Hippocampal formation (tissue), 2 donors: ENCODE results near the gene LARP1B.
"Not testable (repeated sequence)": the region's sequence is repeated elsewhere in the genome, so short reads cannot be mapped to it uniquely, and the experiment has no call there.

Source experiments
- DNase-seq, 2 donors: peaks; one replicate each; lab custom pipeline; 2025; lab: John Stamatoyannopoulos, UW

LARP1B gene

DNA sequence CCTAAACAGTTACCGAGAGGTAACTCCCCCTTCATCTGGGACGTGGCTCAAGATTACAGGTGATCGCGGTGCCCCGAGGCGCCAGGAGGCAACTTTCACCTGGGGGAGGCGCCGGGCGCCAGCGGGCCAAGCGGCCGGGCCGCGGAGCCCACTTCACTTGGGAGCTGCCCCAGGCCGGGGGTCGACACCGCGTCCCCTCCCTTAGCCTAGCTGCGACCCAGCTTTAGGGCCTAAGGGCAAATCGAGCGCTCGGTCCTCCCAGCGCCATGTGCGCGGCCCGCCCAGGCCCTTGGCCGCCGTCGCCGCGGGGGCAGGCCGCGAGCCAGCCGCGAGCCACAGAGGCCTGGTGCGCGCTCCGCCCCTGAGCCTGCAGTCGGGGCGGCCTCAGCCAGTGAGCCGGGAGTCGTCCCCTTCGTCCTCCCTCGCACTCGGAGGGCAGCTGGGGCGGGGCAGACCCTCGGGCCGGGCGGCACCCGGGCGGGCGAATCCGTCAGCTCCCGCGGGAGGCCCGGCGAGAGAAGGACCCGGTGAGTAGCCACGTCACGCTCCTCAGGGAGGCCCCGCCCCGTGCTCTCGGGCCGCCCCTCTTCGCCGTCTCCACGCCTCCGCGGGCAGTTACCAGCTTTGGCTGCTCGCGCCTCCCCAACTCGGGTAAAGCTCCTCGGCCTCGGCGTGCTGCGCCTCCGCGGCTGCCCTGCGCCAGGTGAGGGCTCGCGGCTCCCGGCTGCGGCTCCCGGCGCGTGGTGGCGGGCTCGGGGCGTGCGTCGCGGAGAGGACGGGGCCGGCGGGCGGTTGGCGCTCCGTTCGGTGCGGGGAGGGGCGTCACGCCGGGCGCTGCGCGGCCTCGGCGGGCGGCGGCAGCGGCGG, at the start of gene LARP1B:
LARP1B (plus strand) TSS at position 614 of the 867 bp plus-strand sequence. CDS start 13,640 bp downstream, outside the sequence.
- peak; percentile 90 to 93 for DNase-seq

DNA sequence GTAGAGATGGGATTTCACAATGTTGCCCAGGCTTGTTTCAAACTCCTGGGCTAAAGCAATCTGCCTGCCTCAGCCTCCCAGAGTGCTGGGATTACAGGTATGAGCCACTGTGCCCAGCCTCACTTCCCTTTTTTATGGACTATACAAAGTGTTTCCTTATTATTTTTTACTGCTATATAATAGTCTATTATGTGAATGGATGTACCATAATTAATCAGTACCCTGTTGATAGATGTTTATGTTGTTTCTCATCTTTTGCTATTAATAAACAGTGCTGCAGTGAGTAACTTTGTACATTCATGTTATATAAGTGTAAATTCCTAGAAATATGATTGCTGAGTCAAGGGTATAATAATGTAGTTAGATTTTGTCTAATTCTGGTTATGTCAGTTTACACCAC, 35.8 kb upstream of the LARP1B start:
- no peak for DNase-seq

DNA sequence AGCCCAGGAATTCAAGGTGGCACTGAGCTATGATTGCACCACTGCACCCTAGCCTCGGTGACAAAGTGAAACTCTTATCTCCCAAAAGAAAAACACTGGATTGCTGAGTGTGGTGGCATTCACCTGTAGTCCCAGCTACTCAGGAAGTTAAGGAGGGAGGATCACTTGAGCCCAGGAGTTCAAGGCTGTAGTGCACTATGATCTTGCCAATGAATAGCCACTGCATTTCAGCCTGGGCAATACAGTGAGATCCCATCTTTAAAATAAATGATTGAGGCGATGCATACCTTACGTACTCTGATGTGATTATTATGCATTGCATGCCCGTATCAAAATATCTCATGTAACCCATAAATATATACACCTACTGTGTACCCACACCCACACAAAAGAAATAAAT, 31.2 kb upstream of the LARP1B start:
- no peak for DNase-seq

DNA sequence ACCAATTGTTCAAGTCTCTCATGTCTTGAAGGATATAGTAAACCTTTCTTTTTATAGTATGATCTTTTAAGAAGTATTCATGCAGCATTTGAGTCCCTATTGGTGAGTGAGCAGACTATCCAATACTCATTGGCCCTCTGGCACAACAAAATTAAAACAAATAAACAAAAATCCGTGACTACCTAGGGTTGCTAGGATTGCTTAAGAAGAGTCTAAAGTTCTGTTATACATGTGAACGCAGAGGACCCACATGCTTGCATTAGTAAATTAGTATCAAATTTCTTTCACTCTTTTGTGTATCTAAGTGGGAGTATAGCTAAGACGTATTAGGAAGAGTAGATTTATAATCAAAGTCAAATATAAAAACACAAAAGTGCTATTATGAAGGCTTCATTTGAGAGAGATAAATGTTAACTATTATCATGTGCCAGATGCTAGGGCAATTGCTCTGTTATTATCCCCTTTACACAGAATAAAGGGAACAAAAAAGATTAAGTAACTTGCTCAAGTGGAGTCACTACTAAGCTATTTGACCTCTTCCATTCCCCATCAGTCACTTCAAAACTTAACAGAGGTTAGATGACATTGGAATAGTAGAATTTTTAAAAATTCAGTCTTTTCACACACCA, 29.2 kb upstream of the LARP1B start:
- no peak for DNase-seq

DNA sequence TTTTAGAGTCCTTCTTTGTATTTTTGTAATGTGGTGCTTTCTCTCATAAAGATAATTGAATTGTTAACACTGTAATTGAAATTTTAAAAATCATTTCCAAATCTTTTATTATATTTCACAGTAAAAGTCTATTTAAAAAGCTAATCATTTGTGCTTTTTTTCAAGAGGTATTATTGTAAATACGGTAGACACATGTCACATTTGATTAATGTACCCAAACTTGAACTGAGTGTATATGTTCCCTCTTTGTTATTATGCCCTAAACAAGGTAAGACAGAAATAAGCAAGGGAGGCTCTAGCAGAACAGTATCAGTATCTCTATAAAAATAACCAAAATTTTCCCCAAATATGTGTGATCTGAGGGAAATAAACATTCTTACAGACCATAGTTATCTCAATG, 21.5 kb upstream of the LARP1B start:
- DNase-seq: no peak

DNA sequence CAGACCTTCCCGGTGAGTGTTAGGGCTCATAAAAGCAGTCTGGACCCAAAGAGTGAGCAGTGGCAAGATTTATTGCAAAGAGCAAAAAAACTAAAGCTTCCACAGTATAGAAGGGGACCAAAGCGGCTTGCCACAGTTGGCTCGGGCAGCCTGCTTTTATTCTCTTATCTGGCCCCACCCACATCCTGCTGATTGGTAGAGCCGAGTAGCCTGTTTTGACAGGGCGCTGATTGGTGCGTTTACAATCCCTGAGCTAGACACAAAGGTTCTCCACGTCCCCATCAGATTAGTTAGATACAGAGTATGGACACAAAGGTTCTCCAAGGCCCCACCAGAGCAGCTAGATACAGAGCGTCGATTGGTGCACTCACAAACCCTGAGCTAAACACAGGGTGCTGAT, 14.1 kb upstream of the LARP1B start:
- DNase-seq: not testable (repeated sequence)

DNA sequence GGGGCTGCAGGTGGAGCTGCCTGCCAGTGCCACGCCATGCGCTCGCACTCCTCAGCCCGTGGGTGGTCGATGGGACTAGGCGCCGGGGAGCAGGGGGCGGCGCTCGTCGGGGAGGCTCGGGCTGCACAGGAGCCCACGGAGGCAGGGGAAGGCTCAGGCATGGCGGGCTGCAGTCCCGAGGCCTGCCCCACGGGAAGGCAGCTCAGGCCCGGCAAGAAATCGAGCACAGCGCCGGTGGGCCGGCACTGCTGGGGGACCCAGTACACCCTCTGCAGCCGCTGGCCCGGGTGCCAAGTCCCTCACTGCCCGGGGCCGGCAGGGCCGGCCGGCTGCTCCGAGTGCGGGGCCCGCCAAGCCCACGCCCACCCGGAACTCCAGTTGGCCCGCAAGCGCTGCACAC, 13.6 kb upstream of the LARP1B start:
- DNase-seq: not testable (repeated sequence)

DNA sequence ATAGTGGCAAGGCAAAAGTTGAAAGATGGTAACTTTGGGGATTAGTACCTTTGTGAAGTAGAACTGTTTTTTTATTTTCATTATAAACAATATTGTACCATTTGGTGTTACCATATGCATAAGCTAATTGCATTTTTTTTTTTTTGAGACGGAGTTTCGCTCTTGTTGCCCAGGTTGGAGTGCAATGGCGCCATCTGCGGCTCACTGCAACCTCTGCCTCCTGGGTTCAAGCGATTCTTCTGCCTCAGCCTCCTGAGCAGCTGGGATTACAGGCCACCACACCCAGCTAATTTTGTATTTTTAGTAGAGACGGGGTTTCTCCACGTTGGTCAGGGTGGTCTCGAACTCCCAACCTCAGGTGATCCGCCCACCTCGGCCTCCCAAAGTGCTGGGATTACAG, 9.9 kb upstream of the LARP1B start:
- DNase-seq: not testable (repeated sequence)

DNA sequence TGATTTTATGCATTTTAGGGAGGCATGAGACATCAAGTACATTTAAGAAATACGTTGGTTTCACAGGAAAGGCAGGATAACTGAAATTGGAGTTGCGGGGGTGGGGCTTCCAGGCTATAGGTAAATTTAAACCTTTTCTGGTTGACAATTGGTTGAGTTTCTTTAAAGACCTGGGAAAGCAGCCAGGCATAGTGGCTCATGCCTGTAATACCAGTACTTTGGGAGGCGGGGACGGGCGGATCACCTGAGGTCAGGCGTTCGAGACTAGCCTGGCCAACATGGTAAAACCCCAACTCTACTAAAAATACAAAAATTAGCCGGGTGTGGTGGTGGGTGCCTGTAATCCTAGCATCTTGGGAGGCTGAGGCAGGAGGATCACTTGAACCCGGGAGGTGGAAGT, 6.2 kb upstream of the LARP1B start:
- DNase-seq: not testable (repeated sequence)

DNA sequence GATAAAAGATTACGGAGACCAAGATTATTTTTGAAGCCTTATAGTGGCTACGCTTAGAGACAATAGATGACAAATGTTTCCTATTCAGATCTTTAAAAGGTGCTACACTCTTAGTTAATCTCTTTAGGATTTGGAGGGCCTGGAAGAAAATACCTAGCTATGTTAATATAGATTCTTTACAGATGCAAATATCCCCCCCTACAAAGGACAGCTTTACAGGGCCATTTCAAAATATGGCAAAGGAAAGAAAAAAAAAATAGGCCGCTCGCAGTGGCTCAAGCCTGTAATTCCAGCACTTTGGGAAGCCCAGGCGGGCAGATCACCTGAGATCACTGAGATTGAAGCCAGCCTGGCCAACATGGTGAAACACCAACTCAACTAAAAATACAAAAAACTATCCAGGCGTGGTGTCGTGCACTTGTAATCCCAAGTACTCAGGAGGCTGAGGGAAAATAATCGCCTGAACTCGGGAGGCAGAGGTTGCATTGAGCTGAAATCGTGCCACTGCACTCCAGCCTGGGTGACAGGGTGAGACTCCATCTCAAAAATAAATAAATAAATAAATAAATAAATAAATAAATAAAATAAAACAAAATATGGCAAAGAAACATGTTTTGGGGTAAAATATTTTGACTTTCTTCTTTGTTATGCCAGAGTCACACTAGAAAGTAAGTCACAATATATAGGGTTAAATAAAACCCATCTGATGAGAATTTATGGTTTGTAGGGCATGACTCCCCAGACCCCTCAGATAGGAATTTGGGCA, 5.5 kb upstream of the LARP1B start:
- not testable (repeated sequence) for DNase-seq

DNA sequence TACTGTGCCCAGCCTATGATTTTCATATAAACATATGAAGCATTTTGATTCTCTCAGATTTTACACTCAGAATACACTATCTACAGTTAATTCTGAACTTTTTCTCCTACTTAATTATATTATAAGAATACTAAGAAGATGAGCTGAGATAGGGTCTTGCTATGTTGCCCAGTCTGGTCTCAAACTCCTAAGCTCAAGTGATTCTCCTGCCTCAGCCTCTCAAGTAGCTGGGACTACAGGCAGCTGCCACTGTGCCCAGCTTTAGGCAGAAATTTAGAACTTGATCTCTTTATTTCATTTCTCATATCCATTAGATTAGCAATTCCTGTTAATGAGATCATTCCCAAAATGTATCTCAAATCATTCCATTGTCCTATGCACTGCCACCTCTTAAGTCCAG, 4.7 kb upstream of the LARP1B start:
- no peak for DNase-seq

DNA sequence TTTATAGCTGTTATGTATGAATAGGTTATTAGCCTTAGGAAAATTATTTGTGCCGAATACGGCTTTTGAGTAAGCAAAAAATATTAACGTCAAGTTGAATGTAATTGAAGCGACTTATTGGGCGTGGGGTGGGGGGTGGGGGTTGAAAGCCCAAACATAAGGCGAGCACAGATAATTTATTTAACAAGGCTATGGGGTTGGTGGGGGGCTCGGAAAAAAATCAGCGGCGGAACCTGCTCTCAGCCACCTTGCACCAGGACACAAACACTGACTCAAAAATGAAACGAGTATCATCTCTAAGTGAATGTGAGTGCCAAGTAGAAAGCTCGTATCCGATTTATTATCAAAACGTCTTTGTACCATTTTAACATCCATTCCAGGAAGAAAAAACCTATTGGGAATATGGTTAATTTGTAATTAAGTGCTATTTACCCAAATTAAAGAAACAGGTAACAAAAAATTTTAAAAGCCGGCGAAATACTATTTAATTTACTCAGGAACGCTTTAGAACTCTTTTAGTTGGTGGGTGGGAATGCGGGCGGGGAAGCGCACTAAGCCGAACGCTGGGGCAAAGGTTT, 902 bp upstream of the LARP1B start:
- no peak for DNase-seq

DNA sequence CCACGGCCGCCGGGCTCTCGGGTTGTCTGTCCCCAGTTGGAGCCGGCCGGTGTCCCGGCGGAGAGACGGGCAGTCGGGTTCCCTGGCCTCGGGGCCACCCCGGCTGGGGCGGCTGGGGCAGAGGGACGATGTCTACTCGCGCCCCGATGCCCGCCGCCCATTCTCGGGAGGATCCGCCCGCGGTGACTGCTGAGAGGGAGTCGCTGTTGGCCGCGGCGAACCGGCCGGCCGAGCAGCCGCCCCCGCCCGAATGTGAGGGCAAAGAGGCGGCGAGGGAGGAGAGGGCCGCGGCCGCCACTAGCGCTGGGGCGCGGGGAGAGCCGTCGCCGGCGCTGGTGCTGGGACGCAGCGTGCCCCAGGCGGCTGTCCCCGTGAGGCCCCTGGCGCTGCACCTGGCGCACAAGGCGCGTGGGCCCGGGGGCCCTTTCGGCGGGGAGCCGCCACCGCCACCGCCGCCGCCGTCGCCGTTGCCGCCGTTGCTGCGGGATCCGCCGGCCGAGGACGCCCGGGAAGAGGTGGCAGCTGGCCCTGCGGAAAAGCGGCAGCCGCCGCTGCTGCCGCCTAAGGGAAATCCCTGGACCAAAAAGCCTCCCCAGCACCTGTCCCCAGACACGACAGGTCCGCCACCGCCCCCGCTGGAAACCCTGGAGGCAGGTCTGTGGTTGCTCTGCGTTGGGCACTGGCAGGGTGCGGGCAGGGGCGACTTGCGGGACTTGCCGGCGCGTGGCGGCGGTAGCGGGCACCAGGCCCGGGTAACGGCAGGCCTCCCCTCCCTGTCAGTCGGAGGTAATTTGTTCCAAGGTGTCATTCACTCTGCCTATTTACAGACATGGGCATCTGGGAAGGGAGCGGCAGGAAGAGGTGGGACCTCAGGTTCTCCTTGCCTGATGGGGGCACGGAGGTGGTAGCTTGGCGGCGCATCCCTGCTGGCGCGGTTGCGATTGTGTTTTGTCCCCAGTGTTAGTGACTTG, 739 bp downstream of the LARP1B start:
- DNase-seq: peak; percentile 8 to 70

DNA sequence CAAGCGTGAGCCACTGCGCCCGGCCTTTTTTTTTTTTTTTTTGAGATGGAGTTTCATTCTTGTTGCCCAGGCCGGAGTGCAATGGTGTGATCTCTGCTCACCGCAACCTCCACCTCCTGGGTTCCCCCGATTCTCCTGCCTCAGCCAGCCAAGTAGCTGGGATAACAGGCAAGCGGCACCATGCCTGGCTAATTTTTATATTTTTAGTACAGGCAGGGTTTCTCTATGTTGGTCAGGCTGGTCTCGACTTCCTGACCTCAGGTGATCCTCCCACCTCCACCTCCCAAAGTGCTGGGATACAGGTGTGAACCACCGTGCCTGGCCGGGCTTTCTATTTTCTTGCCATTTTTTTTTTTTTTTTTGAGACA, 5.3 kb downstream of the LARP1B start:
- not testable (repeated sequence) for DNase-seq

DNA sequence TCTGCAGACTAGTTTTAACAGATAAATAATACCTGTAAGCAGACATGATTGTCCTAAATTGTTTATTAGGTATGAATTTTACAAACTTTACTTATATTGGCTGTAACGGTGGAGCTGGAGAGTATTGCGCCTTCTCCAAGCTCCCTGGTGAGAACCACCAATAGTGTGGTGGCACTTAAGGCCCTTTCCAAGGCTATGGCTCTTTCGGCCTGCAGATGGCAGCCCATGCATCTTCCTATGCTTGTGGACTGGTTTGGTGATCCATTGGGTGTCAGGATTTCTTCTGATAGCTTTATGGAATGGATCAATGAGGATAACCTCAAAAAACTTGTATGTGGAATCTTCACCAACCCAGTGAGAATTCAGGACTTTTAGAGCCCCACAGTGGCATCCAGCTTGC, 7.8 kb downstream of the LARP1B start:
- DNase-seq: no peak

DNA sequence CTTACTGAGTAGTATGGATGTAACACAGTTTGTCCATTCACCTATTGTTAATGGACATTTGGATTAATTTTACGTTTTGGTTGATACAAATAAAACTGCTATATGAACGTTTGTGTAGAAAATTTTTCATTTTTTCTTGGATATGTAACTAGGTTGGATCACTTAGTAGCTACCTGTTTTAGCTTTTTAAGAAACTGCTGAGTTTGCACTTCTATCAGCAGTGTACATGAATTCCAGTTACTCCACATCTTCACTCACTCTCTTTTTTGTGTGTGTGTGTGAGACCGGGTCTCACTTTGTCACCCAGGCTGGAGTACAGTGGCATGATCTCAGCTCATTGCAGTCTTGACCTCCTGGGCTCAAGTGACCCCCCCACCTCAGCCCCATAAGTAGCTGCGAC, 15.4 kb downstream of the LARP1B start:
- no peak for DNase-seq

DNA sequence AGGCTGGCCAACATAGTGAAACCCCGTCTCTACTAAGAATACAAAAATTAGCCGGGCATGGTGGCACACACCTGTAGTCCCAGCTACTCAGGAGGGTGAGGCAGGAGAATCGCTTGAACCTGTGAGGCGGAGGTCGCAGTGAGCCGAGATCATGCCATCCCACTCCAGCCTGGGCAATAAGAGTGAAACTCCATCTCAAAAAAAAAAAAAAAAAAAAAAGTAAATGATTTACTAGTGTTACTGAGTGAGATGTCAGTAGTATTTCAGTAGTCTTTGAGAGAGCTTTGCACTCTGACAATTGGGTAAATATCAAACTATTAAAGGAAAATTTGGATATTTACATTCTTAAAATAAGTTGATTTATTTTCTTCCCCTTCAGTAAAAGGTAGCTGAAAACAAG, 34.2 kb downstream of the LARP1B start:
- DNase-seq: not testable (repeated sequence)

DNA sequence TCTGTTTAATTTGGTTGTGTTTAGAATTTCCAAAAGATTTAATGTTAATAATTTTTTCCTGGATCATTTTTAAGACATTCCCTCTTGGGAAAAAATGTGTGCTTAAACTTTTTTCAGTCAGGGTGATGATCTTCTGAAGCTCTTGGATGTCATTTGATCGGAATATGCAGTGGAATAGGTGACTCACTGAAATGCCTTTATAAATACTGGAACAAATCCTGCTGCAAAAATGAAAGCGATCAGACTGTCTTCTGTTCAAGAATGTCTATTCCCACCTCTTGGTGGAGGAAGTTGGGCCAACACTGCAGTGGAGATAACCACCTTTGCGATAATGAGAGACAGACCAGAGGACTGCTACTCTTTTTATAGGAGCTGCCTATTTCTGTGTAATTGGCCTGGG, 46.7 kb downstream of the LARP1B start:
- DNase-seq: no peak

DNA sequence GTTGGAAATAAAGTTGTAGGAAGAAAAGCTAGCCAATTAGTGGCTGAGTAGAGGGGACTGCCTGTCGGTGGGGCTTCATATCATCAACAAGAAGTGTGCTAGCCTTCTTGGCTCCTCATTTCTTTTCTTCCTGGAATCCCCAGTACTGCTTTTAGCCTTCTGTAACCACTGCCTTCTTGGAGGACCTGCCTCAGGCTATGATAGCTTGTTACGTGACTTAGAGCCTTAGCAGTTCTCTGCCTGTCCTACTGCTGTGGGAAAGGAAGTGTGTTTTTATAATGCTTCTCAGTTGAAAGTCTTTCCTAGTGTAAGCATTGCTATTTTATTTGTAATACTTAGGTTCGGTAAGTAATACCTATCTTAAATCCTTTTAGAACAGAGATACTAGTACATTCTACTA, 61.9 kb downstream of the LARP1B start:
- no peak for DNase-seq

DNA sequence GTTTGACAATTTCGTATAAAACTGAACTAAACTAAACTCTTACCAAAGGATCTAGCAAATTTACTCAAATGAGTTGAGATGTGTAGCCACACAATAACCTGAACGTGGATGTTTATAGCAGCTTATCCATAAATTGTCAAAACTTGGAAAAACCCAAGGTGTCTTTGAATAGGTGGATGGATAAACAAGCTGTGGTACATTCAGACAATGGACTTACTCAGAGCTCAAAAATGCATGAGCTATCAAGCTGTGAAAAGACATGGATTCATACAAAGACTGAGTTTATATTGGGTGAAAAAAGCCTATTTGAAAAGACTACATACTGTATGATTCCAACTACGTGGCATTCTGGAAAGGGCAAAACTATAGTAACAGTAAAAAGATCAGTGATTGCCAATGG, 69.5 kb downstream of the LARP1B start:
- no peak for DNase-seq

DNA sequence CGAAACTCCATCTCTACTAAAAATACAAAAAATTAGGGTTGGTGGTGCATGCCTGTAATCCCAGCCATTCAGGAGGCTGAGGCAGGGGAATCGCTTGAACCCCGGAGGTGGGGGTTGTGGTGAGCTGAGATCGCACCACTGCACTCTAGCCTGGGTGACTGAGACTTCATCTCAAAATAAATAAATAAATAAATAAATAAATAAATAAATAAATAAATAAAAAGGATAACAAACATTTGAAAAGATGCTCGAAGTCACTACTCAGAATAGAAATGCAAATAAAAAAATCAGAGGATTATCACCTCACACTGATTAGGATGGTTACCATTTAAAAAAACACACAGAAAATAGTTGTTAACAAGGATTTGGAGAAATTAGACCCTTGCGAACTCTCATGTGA, 73.8 kb downstream of the LARP1B start:
- no peak for DNase-seq
